Fibroblast of mammary gland (primary cell): ENCODE measurements around the gene MYH15.
A peak's percentile ranks its signal among the peaks of the same experiment; 100 is the strongest.

Experiments
- DNase-seq: peaks from one replicate; pipeline ENCODE4 v3.0.0-alpha.2; 2010; ENCODE audit warnings: low read depth
- H3K4me3 ChIP-seq: 2 replicates; pipeline ENCODE4 v1.5.1; 2011; ENCODE audit warnings: low read depth, mild to moderate bottlenecking, low read length, moderate library complexity; ENCODE audit not compliant: control insufficient read depth
- TF ChIP-seq, protein P1 (sequence below): conservative IDR thresholded peaks from 2 replicates; pipeline ENCODE4 v1.5.1; 2011; ENCODE audit warnings: low read depth, low read length, inconsistent platforms; ENCODE audit not compliant: control insufficient read depth, insufficient read depth

MYH15 gene

DNA sequence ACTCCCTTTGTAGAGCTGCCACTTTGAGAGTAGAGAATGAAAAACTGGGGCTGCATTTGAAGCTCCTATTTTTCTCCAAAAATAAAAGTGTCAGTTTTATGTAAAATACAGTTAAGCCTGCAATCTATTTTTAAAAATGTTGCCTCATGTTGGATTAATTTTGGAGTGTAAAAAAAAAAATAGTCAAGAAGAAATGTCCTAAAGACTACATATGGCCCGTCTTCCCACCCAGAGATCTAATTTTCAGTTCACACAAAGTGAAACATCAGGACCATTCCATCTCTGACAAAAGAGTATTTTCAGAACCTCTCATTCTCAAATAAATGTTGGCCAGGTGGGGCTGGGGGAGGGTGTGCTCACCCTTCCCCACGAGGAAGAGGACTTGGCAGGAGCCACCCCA is 151.4 kb downstream of the MYH15 start:
- H3K4me3 ChIP-seq, result no peak overlapping the region
- DNase-seq, result no peak
- TF ChIP-seq, protein P1, sequence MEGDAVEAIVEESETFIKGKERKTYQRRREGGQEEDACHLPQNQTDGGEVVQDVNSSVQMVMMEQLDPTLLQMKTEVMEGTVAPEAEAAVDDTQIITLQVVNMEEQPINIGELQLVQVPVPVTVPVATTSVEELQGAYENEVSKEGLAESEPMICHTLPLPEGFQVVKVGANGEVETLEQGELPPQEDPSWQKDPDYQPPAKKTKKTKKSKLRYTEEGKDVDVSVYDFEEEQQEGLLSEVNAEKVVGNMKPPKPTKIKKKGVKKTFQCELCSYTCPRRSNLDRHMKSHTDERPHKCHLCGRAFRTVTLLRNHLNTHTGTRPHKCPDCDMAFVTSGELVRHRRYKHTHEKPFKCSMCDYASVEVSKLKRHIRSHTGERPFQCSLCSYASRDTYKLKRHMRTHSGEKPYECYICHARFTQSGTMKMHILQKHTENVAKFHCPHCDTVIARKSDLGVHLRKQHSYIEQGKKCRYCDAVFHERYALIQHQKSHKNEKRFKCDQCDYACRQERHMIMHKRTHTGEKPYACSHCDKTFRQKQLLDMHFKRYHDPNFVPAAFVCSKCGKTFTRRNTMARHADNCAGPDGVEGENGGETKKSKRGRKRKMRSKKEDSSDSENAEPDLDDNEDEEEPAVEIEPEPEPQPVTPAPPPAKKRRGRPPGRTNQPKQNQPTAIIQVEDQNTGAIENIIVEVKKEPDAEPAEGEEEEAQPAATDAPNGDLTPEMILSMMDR, result no peak

DNA sequence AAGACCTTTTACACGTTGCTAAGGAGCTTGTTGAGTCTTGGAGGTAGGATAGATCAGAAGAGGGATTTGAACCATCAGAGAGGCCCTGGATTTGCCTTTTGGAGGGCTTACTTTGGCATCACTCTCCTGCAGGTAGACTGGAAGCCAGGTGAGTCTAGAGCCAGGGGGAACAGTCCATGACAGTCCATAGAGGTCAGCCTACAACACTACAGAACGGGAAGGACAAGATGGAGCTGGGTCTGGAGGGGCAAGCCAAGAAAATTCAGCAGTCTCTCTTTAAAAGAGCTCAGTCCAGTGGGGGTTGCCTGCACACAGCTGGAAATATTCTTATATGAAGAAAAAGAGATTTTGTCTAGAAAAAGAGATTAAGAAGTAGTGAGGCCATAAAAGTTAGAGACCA is 153.4 kb downstream of the MYH15 start:
- TF ChIP-seq, protein P1, result no peak
- no peak for DNase-seq
- no peak overlapping the region for H3K4me3 ChIP-seq

DNA sequence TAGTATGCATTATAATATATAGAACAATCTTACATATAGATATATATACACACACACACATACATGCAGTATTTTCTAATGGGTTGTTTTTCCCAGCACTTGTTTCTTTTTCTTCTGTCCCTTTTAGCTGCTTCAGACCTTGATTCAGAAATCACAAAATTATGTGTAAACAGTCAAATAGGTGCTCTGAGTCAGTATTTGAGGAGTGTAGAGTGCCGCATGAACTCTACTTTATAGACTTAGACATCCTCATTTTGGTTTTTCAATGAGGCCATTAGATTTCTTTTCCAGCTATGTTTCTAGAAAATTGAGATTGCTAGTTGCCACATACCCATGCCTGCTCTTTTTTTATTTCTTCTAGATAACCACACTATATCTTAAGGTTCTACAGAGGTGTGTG is 155.8 kb downstream of the MYH15 start:
- TF ChIP-seq, protein P1, result no peak
- no peak overlapping the region for H3K4me3 ChIP-seq
- no peak for DNase-seq

DNA sequence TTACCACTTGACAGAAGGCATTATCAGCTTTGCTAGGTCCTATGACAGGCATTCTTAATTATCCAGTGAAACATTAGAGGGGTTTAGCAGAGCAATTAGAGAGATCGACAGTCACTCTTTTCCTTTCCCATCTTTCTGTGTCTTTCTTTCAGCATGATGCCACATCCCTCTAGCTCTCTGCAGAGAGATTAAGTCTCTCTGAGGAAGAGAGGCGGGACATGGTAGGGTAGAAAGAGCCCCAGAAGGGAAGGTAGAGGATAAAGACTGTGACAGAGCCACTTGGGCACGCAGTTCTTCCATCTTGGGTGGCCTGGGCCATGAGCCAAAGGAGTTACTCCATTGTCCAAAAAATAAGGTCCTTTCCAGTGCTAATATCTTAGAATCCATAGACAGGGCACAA is 158.2 kb downstream of the MYH15 start:
- DNase-seq, result no peak
- TF ChIP-seq, protein P1, result no peak

DNA sequence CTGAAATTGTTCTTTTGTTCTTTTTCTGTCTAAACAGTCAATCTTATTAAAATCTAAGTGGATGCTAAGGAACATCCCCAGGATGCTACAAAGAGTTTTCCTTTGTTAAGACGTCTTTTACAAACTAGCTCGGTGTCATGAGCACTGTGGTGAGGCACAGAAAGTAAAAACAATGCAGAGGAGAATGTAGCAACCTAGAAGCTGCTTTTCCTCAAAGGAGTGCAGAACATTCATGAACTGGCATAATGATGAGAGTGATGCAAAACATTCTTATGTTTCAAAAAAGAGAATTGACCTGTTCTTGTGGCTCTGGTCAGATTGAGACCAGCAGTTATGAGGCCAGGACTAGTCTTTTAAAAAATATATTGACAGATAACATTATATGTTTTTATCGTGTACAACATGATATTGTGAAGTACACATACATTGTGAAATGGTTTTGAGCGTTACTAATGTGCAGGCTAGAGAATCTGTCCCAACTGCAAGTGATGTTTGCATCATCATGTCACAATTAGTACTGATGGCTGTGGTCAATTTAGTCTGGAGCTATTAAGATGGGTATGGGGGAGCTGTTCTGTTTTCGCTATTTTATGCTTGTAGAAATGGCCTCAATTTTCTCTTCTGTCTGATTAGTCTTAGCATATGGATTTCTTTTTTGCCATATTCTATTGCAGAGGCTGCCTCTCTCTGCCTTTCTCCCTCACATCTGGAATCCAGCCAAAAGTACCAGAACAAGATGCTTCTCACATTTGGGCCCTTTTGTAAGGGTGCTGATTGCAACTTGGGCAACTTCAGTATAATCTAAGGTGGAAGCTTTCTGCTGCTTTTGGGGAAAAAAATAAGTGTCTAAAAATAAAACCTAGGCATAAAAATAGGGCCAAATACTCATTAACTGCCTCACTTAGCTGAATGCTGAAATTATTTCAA is 163.8 kb downstream of the MYH15 start:
- TF ChIP-seq, protein P1, result no peak
- H3K4me3 ChIP-seq, result no peak overlapping the region
- DNase-seq, result no peak

More for the DNA sequence above, 158.2 kb downstream of the MYH15 start:
- no peak overlapping the region for H3K4me3 ChIP-seq

DNA sequence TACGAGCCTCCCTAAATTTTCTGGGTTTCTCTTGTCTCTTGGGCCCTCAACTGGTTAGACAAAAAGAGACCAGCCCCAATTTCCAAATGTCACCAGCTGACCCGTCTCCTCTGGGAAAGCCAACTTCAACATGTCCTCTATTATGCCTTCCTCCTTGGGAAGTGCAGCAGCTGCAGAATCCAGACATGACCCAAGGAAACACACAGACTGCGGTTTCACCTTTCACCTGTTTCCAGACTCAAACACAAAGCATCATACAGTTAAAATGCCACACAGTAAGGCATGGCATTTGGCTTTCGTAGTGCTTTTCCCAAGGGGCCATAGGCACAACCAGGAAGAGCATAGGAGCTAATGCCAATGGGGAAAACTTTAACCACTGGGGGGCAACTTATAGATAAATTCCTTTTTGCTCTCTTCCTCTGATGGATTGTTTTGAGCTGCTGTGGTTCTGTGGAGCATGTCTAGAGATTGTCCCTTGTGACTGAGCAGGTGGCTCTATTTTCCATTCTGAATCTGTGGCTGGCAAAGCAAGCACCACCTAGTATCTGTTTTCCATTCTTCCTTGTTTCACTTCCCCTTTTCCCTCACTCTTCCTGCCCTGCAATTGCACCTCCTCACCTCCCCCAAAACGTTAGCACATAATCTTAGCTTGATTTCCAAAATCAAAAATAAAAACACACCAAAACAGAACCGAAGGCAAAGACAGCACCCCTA is 164.7 kb downstream of the MYH15 start:
- TF ChIP-seq, protein P1, result no peak
- peak; percentile 4 for DNase-seq
- H3K4me3 ChIP-seq, result no peak overlapping the region
